A549 (cell line): ENCODE measurements around the gene ADK. TPM values are rescaled to one million over a fixed set of nuclear protein-coding genes. Genes with fewer than 3 reads are reported as not detected.

ENCODE experiments used
- ATAC-seq, 2 experiments: fragments of 200-7000 bp in 1 of 2; fragments of >200 bp in 1 of 2; cut with Nextera tagmentation in 1 of 2; cut with Tn5 transposase in 1 of 2; 3 replicates each; pipeline versions ENCODE4 v1.8.0 to v1.9.1; 2018 to 2020; ENCODE audit warnings: mild to moderate bottlenecking in 1 of 2, moderate library complexity in 1 of 2
- CTCF ChIA-PET: fragments of 300-600 bp; sonication (Branson Sonifier 250); formaldehyde crosslinking; extraction: SDS; loops from one replicate; lab custom pipeline; 2021; ENCODE audit warnings: antibody characterized with exemption, inconsistent platforms; lab: Yijun Ruan, JAX
- POLR2A ChIA-PET: fragments of 350-600 bp; formaldehyde crosslinking; extraction: SDS; loops from one replicate; lab custom pipeline; 2021; ENCODE audit warnings: antibody characterized with exemption, inconsistent platforms; lab: Yijun Ruan, JAX
- DNase-seq, 2 experiments: peaks; one replicate each; pipeline versions ENCODE4 v3.0.0 to v3.0.0-alpha.2; 2011 to 2016; ENCODE audit warnings: low read depth in 1 of 2, low spot score in 1 of 2
- FAIRE-seq: peaks from 2 replicates; lab custom pipeline; 2011; peaks lifted over from hg19 to GRCh38; lab: Jason Lieb, UNC
- H3K27ac ChIP-seq, 2 experiments: fragments of >200 bp; sonication (Bioruptor Twin); formaldehyde crosslinking; 3 replicates each; pipeline ENCODE4 v1.5.1; 2016 to 2017
- H3K4me1 ChIP-seq: fragments of >200 bp; sonication (Bioruptor Twin); formaldehyde crosslinking; 3 replicates; pipeline ENCODE4 v1.6.1; 2016
- H3K4me2 ChIP-seq: fragments of >200 bp; sonication (Bioruptor Twin); formaldehyde crosslinking; 3 replicates; pipeline ENCODE4 v1.6.1; 2016
- H3K4me3 ChIP-seq: fragments of >200 bp; sonication (Bioruptor Twin); formaldehyde crosslinking; 3 replicates; pipeline ENCODE4 v1.5.1; 2016
- H3K9me3 ChIP-seq: fragments of >200 bp; sonication (Bioruptor Twin); formaldehyde crosslinking; 3 replicates; pipeline ENCODE4 v1.6.1; 2016
- CBX2 ChIP-seq: fragments of 200-600 bp; sonication (generic); IDR thresholded peaks from 2 replicates; pipeline ENCODE4 v1.6.1; 2016; ENCODE audit warnings: low read depth, mild to moderate bottlenecking, borderline replicate concordance
- CHD2 ChIP-seq: fragments of 150-350 bp; IDR thresholded peaks from 2 replicates; pipeline ENCODE4 v1.6.1; 2014; ENCODE audit warnings: low read length; ENCODE audit not compliant: partially characterized antibody
- EHMT2 ChIP-seq: fragments of 200-600 bp; sonication (generic); IDR thresholded peaks from 2 replicates; pipeline ENCODE4 v1.6.1; 2016; ENCODE audit warnings: antibody characterized with exemption, low read depth, mild to moderate bottlenecking, moderate library complexity
- EP300 ChIP-seq, 2 experiments: fragments of >200 bp; sonication (Bioruptor Twin); formaldehyde crosslinking; IDR thresholded peaks; 2 replicates in 1 of 2; 3 replicates in 1 of 2; pipeline ENCODE4 v1.6.1; 2016 to 2017
- ESRRA ChIP-seq: fragments of 150-350 bp; IDR thresholded peaks from 2 replicates; pipeline ENCODE4 v1.6.1; 2014; ENCODE audit warnings: mild to moderate bottlenecking, low read length, borderline replicate concordance
- HOXA7 ChIP-seq: fragments of 250-450 bp; sonication (Bioruptor Pico); IDR thresholded peaks from 2 replicates; pipeline ENCODE4 v1.5.0; 2020; ENCODE audit warnings: mild to moderate bottlenecking, moderate library complexity
- HOXB13 ChIP-seq: fragments of 250-450 bp; sonication (Bioruptor Pico); IDR thresholded peaks from 2 replicates; pipeline ENCODE4 v1.5.0; 2020; ENCODE audit warnings: low read depth, mild to moderate bottlenecking, moderate library complexity
- HOXB5 ChIP-seq: fragments of 250-450 bp; sonication (Bioruptor Pico); IDR thresholded peaks from 2 replicates; pipeline ENCODE4 v1.5.0; 2020; ENCODE audit warnings: mild to moderate bottlenecking, moderate library complexity
- JUNB ChIP-seq: fragments of >200 bp; sonication (Bioruptor Twin); formaldehyde crosslinking; IDR thresholded peaks from 2 replicates; pipeline ENCODE4 v1.6.1; 2016
- KDM1A ChIP-seq: fragments of 200-600 bp; sonication (generic); IDR thresholded peaks from 2 replicates; pipeline ENCODE4 v1.6.1; 2016; ENCODE audit warnings: low read depth, mild to moderate bottlenecking
- KDM5A ChIP-seq: fragments of 200-600 bp; sonication (generic); IDR thresholded peaks from 2 replicates; pipeline ENCODE4 v1.6.1; 2016; ENCODE audit warnings: antibody characterized with exemption, mild to moderate bottlenecking
- NFE2L2 ChIP-seq: fragments of 150-350 bp; conservative IDR thresholded peaks from 2 replicates; pipeline ENCODE4 v1.6.1; 2014; ENCODE audit warnings: low read length
- NR3C1 ChIP-seq: fragments of >200 bp; sonication (Bioruptor Twin); formaldehyde crosslinking; IDR thresholded peaks from 3 replicates; pipeline ENCODE4 v1.6.1; 2017
- POLR2AphosphoS2 ChIP-seq: conservative IDR thresholded peaks from 2 replicates; pipeline ENCODE4 v1.6.1; 2012; ENCODE audit warnings: low read length, improper control_type of control experiment, inconsistent platforms
- RAD21 ChIP-seq, 2 experiments: fragments of >200 bp in 1 of 2; sonication (Bioruptor Twin) in 1 of 2; formaldehyde crosslinking in 1 of 2; IDR thresholded peaks in 1 of 2; conservative IDR thresholded peaks in 1 of 2; 2 replicates in 1 of 2; 3 replicates in 1 of 2; pipeline ENCODE4 v1.6.1; 2012 to 2018; ENCODE audit warnings: inconsistent platforms in 1 of 2
- RFX5 ChIP-seq: fragments of 450-650 bp; IDR thresholded peaks from 2 replicates; pipeline ENCODE4 v1.7.1; 2014; ENCODE audit warnings: antibody characterized with exemption, mild to moderate bottlenecking, moderate library complexity
- RNF2 ChIP-seq: fragments of 200-600 bp; sonication (generic); IDR thresholded peaks from 2 replicates; pipeline ENCODE4 v1.6.1; 2016; ENCODE audit warnings: low read depth, mild to moderate bottlenecking, antibody characterized with exemption, moderate library complexity, borderline replicate concordance
- SREBF2 ChIP-seq: fragments of 450-650 bp; IDR thresholded peaks from 2 replicates; pipeline ENCODE4 v1.6.1; 2014; ENCODE audit warnings: mild to moderate bottlenecking, moderate library complexity
- TFCP2L1 ChIP-seq: fragments of 250-450 bp; sonication (Bioruptor Pico); IDR thresholded peaks from 2 replicates; pipeline ENCODE4 v1.5.0; 2021; ENCODE audit warnings: mild to moderate bottlenecking
- TP53 ChIP-seq: fragments of 250-450 bp; sonication (Bioruptor Pico); IDR thresholded peaks from 2 replicates; pipeline ENCODE4 v1.5.0; 2021; ENCODE audit warnings: mild to moderate bottlenecking, moderate library complexity
- ZC3H11A ChIP-seq: fragments of 450-650 bp; IDR thresholded peaks from 2 replicates; pipeline ENCODE4 v1.6.1; 2014; ENCODE audit warnings: antibody characterized with exemption, mild to moderate bottlenecking
- ZNF302 ChIP-seq: fragments of 250-450 bp; sonication (Bioruptor Pico); IDR thresholded peaks from 2 replicates; pipeline ENCODE4 v1.9.0; 2021; ENCODE audit warnings: inconsistent platforms, mild to moderate bottlenecking, moderate library complexity
- ZSCAN20 ChIP-seq: fragments of 250-450 bp; sonication (Bioruptor Pico); IDR thresholded peaks from 2 replicates; pipeline ENCODE4 v1.8.0; 2022; ENCODE audit warnings: mild to moderate bottlenecking, moderate library complexity
- WGBS: methylation state at CpG from one replicate; pipeline ENCODE4 v1.1.6; 2017; ENCODE audit errors: missing lambda C conversion rate; 5-methylcytosine and 5-hydroxymethylcytosine counted together
- polyA plus RNA-seq, 4 experiments: library from polyadenylated mRNA; depleted of rRNA in 3 of 4; stranded (reverse); fragments of >200 nt; fragmentation: RNase III in 1 of 4; extraction: RNeasy Plus Mini Kit Qiagen cat#74134 plus additional on column Dnase treatment in 1 of 4; gene quantifications; 2 replicates in 3 of 4; 3 replicates in 1 of 4; pipeline ENCODE4 v1.2.3, GENCODE V29; 2011 to 2017
- TF ChIP-seq, protein P1 (sequence below): IDR thresholded peaks from 2 replicates; pipeline ENCODE4 v1.6.1; 2012
- TF ChIP-seq, protein P2 (sequence below): fragments of >200 bp; sonication (Bioruptor Twin); formaldehyde crosslinking; IDR thresholded peaks from 3 replicates; pipeline ENCODE4 v1.6.1; 2016
- TF ChIP-seq, protein P3 (sequence below): fragments of 450-650 bp; IDR thresholded peaks from 2 replicates; pipeline ENCODE4 v1.6.1; 2014; ENCODE audit warnings: antibody characterized with exemption
- TF ChIP-seq, protein P4 (sequence below): fragments of 150-350 bp; IDR thresholded peaks from 2 replicates; pipeline ENCODE4 v1.6.1; 2014; ENCODE audit warnings: low read depth, mild to moderate bottlenecking, low read length
- TF ChIP-seq, protein P5 (sequence below): fragments of 250-450 bp; sonication (Bioruptor Pico); IDR thresholded peaks from 2 replicates; pipeline ENCODE4 v1.5.0; 2020; ENCODE audit warnings: low read depth, mild to moderate bottlenecking, moderate library complexity

Gene ADK
- polyA plus RNA-seq, 2 of the 4 experiments (the other 2 are of a cell fraction), result 35.8 to 40.7 TPM

DNA sequence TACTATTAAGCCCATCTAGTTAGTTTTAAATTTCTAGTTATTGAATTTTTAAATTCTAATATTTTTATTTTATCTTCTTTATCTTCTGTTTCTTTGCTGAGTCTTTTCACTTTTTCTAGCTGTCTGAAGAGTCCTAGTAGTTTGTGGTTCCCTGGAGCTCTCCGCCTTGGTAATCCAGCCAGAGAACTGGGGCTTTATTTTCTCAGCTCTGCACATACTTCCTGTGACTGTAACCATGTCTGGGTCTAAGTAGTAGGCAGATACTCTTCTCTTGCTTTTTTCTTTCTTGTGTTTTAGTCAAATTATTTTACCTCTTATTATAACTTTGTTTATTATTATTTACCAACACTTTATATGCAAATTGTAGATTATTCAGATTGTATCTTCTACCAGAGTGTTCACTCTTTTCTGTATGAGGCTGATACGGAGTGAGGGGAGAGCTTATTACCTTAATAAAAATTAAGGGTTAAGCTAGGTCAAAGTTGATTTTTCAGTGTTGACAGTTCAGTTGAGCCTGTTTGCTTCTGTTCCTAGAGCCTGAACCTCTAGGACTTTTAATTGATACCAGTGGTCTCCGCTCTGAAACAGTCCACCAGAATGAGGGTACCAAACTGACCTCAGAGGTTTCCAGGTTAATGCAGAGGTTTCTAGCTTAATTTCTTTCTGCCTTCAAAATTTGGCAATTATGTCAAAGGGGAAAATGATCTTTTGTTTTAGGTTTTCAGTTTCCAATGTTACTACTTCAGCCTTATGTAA lies 155.4 kb downstream of the ADK start (continued):
- TF ChIP-seq, protein P1, sequence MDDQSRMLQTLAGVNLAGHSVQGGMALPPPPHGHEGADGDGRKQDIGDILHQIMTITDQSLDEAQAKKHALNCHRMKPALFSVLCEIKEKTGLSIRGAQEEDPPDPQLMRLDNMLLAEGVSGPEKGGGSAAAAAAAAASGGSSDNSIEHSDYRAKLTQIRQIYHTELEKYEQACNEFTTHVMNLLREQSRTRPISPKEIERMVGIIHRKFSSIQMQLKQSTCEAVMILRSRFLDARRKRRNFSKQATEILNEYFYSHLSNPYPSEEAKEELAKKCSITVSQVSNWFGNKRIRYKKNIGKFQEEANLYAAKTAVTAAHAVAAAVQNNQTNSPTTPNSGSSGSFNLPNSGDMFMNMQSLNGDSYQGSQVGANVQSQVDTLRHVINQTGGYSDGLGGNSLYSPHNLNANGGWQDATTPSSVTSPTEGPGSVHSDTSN, result no peak
- TF ChIP-seq EHMT2, result no peak
- TF ChIP-seq SREBF2, result no peak
- TF ChIP-seq, protein P2, sequence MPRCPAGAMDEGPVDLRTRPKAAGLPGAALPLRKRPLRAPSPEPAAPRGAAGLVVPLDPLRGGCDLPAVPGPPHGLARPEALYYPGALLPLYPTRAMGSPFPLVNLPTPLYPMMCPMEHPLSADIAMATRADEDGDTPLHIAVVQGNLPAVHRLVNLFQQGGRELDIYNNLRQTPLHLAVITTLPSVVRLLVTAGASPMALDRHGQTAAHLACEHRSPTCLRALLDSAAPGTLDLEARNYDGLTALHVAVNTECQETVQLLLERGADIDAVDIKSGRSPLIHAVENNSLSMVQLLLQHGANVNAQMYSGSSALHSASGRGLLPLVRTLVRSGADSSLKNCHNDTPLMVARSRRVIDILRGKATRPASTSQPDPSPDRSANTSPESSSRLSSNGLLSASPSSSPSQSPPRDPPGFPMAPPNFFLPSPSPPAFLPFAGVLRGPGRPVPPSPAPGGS, result no peak

DNA sequence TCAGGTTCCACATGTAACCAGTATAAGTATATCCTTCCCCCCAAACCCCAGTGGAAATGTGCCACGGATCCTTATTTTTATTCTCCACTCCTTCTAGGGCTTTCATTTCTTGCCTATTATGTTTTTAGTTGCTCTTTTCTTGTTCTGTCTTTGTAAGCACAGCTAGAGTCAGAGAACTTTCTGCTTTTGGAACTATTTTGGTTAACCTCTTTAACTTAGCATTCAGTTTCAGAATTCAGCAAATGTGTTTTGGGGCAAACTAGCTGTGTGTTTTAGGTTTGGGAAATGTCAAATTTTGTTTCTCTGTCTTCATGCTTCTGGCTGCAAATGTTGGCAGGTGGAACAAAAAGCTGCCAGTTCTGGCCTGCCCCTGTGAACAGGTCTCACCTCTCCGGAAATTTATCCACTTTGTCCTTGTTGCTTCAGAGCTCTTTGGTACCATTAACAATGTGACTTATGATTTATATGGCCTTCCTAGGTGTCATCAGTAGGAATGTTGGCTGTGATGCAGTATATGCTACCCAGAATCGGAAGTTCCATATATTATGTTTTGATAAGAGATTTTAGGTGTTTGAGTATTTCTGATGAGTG lies 156.1 kb downstream of the ADK start:
- Histone ChIP-seq H3K4me1 (no peaks in the 10 kb centered on the region), H3K4me2 (no peak overlapping the region), H3K4me3 (no peak overlapping the region), H3K9me3 (no peaks in the 10 kb centered on the region), H3K27ac (no peak overlapping the region)
- ATAC-seq, result no peak
- ChIA-PET POLR2A (interaction anchor here (0.6 kb wide), 1 partner anchor 518 kb away, joined by 4 read pairs; no protein-coding TSS in a partner anchor), CTCF (no interaction called here)
- DNase-seq, result no peak
- no peak for FAIRE-seq
- 88% methylated on average over 3 of the region's 3 CpGs for WGBS
- TF ChIP-seq SREBF2 (no peak), RNF2 (no peak), CHD2 (no peak), ZNF302 (CRISPR knock-in tag) (no peak), KDM1A (no peak), HOXA7 (CRISPR knock-in tag) (no peak), HOXB5 (no peak), EHMT2 (no peak), RAD21 (conservative IDR thresholded peaks at IDR 0.05 in 1 of 2, IDR thresholded peaks at IDR 0.05 in 1 of 2) (no peak), KDM5A (no peak), ESRRA (no peak), NR3C1 (no peak)
- TF ChIP-seq, protein P2, result no peak
- TF ChIP-seq, protein P3, sequence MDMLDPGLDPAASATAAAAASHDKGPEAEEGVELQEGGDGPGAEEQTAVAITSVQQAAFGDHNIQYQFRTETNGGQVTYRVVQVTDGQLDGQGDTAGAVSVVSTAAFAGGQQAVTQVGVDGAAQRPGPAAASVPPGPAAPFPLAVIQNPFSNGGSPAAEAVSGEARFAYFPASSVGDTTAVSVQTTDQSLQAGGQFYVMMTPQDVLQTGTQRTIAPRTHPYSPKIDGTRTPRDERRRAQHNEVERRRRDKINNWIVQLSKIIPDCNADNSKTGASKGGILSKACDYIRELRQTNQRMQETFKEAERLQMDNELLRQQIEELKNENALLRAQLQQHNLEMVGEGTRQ, result no peak

DNA sequence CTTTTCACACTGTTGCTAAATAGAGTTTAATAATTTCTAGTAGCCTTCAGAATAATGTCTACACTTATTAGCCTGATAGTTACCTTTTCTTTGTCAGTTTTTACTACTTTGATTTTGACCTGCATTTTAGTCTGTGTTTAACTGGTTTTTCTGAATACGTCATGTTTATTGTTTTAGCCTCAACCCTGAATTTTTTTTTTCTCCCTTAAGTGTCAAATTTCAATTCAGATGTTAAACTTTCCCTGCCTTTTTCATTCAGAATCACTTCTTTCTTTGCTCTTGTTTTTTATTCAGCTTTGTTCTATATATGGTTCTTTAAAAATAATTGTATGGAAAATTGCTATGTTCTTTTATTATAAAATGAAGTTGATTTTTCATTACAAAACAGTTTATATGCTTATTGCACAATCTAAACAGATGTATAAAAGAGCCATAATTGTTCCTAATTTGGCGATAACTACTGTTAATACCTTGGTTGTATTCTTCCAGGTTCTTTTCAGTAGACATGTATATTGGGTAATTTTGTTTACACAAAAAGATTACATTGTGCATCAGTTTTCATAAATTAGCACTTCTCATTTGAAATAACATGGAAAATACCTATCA lies 159.7 kb downstream of the ADK start:
- no peaks in the 10 kb centered on the region for H3K9me3 ChIP-seq
- CTCF ChIA-PET, result no interaction called here
- FAIRE-seq, result no peak
- H3K4me1 ChIP-seq, result no peaks in the 10 kb centered on the region; the same call in 2 of the 3 replicates
- no peak overlapping the region for H3K4me3 ChIP-seq
- H3K4me2 ChIP-seq, result no peak overlapping the region
- DNase-seq, result no peak
- H3K27ac ChIP-seq, result no peak overlapping the region
- ATAC-seq, result no peak
- POLR2A ChIA-PET, result no interaction called here
- WGBS, result 93% methylated on average over 2 of the region's 2 CpGs
- TF ChIP-seq, protein P4, sequence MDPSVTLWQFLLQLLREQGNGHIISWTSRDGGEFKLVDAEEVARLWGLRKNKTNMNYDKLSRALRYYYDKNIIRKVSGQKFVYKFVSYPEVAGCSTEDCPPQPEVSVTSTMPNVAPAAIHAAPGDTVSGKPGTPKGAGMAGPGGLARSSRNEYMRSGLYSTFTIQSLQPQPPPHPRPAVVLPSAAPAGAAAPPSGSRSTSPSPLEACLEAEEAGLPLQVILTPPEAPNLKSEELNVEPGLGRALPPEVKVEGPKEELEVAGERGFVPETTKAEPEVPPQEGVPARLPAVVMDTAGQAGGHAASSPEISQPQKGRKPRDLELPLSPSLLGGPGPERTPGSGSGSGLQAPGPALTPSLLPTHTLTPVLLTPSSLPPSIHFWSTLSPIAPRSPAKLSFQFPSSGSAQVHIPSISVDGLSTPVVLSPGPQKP, result no peak
- TF ChIP-seq, protein P5, sequence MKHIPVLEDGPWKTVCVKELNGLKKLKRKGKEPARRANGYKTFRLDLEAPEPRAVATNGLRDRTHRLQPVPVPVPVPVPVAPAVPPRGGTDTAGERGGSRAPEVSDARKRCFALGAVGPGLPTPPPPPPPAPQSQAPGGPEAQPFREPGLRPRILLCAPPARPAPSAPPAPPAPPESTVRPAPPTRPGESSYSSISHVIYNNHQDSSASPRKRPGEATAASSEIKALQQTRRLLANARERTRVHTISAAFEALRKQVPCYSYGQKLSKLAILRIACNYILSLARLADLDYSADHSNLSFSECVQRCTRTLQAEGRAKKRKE (CRISPR knock-in tag), result no peak
- TF ChIP-seq HOXA7 (CRISPR knock-in tag), result no peak
- TF ChIP-seq NFE2L2, result no peak
- no peak for TF ChIP-seq EP300 (IDR thresholded peaks at IDR 0.05)
- no peak for TF ChIP-seq CHD2
- no peak for TF ChIP-seq JUNB
- no peak for TF ChIP-seq HOXB13 (CRISPR knock-in tag)
- no peak for TF ChIP-seq ZSCAN20 (CRISPR knock-in tag)
- no peak for TF ChIP-seq TFCP2L1
- no peak for TF ChIP-seq POLR2AphosphoS2
- no peak for TF ChIP-seq ZC3H11A
- TF ChIP-seq ZNF302 (CRISPR knock-in tag), result no peak
- TF ChIP-seq RFX5, result no peak
- no peak for TF ChIP-seq CBX2
- no peak for TF ChIP-seq TP53 (CRISPR knock-in tag)
